Activated CD8-positive, alpha-beta memory T cell treated with anti-CD3 and anti-CD28 coated beads, Interleukin-2, amount 50 U/mL, for 1 hour (primary cell): ENCODE data around the gene STAT3.
"Not testable (repeated sequence)": the region's sequence is repeated elsewhere in the genome, so short reads cannot be mapped to it uniquely, and the experiment has no call there.

Experiments used
- DNase-seq: peaks from one replicate; pipeline ENCODE4 v3.0.0-alpha.2; 2020; ENCODE audit errors: extremely low read depth

The STAT3 gene

GRCh38 chr17:42409523-42410318 is 21.5 kb upstream of the STAT3 start:
- no peak for DNase-seq

DNA sequence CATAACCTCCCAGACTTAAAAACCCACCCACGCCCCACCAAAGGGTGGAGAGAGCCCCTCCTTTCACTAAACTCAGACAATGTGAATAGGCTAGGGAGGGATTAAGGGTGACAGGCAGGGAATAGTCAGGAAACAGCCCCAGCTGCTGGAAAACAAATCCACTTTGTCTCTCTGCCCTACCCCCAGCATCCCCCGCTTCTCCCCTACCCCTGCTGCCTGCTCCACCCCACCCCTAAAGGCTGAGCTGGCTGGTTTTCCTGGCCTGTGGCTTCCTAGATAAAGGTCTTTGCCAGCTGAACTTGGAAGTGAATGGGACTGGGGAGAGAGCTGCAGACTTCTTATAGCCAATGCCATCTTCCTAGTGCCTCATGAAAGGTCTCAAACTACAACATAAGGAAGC is 19.8 kb upstream of the STAT3 start:
- no peak for DNase-seq

DNA sequence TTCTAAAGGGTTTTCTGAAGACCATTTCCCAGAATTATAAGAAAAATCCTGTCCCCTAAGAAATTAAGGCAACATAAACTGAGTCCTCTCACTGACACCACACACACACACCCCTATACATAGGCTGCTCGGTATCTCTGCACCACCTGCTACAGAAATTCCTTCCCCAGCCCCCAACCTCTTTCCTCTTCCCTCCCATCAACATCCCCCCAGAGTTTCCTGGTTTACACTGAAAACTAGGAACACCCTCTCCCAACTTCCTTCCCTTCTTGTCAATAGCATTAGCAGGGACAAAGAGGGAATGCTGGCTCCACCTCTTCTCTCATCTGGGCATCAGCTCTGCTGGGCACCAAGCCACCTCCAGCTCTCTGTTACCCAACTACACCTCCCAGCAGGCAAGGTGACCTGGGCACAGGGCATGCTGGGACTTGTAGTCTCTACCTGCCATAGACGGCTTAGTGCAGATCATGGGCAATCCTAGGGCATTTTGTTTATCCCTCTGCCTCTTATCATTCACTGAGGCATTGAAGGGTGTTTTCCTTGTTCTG is 19.1 kb upstream of the STAT3 start:
- DNase-seq = peak; percentile 29

- no peak for DNase-seq
Measured at GRCh38 chr17:42406615-42407288, 18.5 kb upstream of the STAT3 start.

DNA sequence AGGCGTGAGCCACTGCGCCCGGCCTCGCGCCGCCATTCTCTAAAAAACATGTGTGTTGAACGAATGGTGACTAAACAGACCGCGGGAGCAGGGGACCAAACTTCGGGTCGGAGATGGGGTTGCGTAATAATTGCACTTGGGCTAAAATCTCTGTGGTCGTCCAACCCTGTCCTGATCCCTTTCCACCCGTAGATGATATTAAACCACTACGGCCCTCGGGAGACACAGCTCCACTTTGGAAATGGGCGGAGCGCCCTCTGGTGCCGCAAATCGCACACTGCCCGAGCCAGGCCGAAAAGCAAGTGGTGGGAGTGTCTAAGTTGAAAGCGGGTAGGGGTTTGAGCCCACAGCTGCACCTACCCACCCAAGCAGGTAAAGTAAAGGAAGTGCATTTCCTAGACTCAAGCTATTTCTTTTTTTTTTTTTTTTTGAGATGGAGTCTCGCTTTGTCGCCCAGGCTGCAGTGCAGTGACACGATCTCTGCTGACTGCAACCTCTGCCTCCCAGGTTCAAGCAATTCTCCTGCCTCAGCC is 17.8 kb upstream of the STAT3 start:
- peak; percentile 55 for DNase-seq

GRCh38 chr17:42405076-42405475 is 16.8 kb upstream of the STAT3 start:
- no peak for DNase-seq

DNA sequence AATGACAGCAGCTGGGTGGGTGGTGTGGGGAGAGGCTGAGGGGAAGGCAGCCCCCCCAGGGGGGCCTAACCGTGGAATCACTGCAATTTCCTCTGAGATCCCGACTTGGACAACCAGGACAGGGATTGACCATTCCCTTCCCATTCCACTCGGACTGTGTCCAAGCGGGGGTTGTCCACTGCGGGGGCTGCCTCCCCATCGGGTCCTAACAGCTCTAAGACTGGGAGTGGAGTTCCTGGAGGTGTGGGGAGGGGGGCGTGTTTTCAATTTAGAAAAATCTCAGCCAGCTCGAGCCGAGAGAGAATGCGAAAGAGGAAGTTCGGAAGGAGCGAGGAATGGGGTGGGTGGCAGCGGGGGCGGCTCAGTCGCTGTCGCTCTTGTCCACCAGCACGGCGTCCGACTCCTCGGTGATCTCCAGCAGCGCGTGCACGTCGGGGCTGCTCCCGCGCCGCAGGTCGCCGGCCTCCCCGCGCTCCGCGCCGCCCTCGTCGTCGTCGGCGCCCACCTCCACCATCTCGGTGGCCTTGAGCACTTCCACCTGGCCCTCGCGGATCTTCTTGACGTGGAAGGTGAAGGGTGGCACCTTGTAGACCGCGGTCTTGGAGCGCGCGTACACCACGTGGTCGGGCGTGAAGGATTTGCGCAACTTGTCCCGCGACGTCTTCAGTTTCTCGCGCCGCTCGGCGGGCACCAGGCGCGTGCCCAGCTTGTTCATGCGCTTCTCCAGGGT is 16.2 kb upstream of the STAT3 start:
- no peak for DNase-seq

DNA sequence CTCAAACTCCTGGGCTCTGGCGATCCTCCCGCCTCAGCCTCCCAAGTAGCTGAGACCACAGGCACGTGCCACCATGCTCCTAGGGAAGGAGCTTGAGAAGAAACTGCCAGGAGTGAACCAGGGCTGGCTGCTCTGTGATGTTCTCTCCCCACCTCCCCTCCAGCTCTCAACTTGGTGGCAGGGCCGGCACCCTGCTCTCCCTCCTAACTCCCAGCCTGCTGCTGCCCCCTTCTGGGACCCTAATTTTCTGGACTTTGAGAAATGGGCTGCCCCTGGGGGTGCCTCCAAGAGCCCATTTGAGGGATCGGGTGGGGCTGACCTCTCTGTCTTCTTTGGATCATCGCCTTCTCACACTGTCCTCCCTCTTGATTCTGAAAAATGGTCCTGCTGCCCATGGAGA is 14.9 kb upstream of the STAT3 start:
- no peak for DNase-seq

GRCh38 chr17:42402117-42402516 is 13.9 kb upstream of the STAT3 start:
- no peak for DNase-seq

GRCh38 chr17:42400844-42401375 is 12.7 kb upstream of the STAT3 start:
- not testable (repeated sequence) for DNase-seq

DNA sequence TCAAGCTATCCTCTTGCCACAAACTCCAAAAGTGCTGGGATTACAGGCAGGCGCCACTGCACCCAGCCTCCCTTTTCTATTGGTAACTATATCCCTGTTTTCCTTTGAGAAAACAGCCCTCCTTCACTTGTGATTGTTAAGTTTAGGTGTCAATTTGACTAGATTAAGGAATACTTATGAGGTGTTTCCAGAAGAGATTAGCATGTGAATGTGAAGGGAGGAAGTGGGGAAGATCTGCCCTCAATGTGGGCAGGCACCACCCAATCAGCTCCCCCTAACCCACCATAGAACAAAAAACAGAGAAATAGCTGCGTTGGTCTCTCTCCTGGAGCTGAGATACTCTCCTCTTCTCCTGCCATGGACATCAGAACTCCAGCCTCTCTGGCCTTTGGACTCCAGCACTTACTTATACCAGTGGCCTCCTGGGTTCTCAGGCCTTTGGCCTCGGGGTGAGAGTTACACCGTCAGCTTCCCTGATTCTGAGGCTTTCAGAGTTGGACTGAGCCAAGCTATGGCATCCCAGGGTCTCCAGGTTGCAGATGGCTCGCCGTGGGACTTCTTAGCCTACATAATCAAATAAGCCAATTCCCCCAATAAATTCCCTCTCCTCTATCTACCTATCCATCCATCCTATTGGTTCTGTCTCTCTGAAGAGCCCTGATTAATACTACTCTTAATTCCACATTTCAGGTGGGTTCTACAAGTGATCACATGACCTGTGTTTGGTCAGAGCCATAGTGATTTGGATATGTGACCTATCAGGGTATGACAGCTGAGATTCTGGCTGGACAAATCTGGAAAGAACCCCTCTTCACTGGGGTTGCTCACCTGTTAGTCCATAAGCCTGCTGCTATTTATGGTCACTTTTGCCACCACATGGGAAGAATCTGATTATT is 12.0 kb upstream of the STAT3 start:
- DNase-seq = no peak

DNA sequence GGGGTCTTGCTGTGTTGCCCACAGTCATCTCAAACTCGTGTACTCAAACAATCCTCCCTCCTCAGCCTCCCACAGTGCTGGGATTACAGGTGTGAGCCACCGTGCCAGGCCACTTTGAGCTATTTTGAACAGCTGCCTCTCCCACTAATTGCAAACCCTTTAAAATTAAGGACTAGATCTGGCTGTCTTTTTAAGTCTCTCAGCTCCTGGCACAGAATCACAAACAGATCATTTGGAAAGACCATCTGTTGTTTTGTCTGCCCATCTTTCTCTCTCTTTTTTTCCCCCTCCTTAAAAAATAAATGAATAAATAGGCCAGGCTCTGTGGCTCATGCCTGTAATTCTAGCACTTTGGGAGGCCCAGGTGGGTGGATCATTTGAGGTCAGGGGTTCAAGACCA is 10.9 kb upstream of the STAT3 start:
- DNase-seq = no peak

DNA sequence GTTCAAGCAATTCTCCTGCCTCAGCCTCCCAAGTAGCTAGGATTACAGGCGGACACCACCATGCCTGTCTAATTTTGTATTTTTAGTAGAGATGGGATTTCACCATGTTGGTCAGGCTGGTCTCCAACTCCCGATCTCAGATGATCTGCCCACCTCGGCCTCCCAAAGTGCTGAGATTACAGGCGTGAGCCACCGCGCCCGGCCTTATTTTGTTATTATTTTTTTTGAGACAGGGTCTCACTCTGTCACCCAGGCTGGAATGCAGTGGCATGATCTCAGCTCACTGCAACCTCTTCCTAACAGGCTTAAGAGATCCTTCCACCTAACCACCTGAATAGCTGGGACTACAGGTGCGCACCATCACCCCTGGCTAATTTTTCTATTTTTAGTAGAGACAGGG is 7.4 kb upstream of the STAT3 start:
- DNase-seq = not testable (repeated sequence)

- no peak for DNase-seq
Measured at GRCh38 chr17:42394838-42395237, 6.6 kb upstream of the STAT3 start.

DNA sequence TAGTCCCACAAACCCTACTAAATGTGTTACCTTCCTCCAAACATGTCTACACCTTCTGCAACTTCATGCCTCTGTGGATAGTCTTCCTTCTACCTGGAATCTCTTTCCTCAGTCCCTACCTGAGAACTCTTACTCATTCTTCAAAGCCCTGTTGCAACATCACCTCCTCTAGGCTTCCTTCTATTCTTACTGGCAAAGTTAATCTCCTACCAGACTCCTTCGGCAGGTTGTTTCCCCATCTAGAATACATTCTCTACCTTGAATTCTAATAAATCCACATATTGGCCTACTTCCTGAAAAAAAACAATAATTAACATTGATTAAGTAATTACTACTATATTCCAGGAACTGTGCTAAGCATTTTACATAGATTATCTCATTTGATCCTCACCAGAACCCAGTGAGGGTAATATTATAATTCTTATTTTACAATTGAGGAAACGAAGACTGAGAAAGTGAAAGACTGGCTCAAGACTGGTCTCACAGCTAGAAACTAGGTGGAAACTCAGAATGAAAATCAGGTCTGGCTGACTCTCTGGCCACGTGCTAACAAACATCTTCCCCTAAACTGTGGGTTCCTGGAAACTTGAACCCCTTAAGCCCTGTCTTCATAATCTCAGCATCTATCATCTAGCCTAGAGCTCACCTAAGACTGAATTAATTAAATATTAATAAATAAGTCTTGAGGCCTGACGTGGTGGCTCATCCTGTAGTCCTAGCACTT is 4.6 kb upstream of the STAT3 start:
- DNase-seq = no peak

DNA sequence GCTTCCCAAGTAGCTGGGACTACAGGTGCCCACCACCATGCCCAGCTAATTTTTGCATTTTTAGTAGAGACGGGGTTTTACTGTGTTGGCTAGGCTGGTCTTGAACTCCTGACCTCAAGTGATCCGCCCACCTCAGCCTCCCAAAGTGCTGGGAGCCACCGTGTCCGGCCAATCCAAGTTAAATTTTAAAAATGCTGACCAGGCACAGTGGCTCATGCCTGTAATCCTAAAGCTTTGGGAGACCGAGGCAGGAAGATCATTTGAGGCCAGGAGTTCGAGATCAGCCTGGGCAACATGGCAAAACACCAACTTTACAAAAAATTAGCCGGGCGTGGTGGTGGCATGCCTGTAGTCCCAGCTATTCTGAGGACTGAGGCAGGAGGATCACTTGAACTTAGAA is 3.2 kb upstream of the STAT3 start:
- DNase-seq = not testable (repeated sequence)

DNA sequence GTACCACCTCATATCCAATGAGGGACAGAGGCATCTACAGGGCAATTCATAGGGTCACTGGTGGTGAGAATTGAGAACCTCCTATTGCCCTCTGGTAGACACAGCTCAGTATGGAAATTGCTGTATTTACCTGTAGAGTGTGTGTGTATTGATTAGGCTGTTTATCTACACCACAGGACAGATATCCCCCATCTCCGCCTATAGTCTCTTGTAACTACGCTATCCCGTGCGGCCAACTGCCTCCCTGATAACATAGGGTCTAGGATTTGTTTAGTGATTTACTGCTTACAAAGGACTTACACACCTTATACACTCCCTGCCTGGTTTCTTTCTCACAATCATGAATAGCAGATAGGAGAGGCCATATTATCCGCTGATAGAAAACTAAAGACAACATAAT is 1.7 kb upstream of the STAT3 start:
- no peak for DNase-seq

DNA sequence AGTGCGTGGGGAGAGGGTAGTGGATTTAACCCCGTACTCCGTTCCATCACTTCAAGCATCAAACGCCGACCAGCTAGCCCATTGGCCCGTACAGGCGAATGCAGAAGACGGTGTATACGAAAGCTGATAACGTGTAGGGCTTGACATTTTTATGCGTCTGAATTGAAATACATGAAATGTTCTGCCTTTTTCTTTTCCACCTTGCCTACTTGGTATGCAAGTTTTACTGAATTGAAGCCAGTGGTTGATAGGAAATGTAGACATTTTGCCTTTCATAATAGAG is 834 bp upstream of the STAT3 start:
- no peak for DNase-seq

- DNase-seq = no peak
Measured at GRCh38 chr17:42387661-42388380, 421 bp downstream of the STAT3 start.
